HS-5 (cell line): Measurements from ENCODE around the gene MYO1B.
A peak's percentile ranks its signal among the peaks of the same experiment; 100 is the strongest.

Experiments
- DNase-seq: peaks from one replicate; pipeline ENCODE4 v3.0.0-alpha.2; 2012; ENCODE audit warnings: low read depth

The MYO1B gene

GRCh38 chr2:191360918-191361317, 115.7 kb downstream of the MYO1B start:
- no peak for DNase-seq

- DNase-seq: no peak
Observed at GRCh38 chr2:191362841-191363240, 117.6 kb downstream of the MYO1B start.

- no peak for DNase-seq
Observed at GRCh38 chr2:191363267-191363666, 118.1 kb downstream of the MYO1B start.

- no peak for DNase-seq
Observed at GRCh38 chr2:191365089-191365488, 119.9 kb downstream of the MYO1B start.

- DNase-seq: no peak
Observed at GRCh38 chr2:191366199-191366598, 121.0 kb downstream of the MYO1B start.

GRCh38 chr2:191369034-191369433, 123.8 kb downstream of the MYO1B start:
- DNase-seq: no peak

- DNase-seq: no peak
Observed at GRCh38 chr2:191374366-191374765, 129.2 kb downstream of the MYO1B start.

- DNase-seq: no peak
Observed at GRCh38 chr2:191374939-191375338, 129.7 kb downstream of the MYO1B start.

- DNase-seq: peak; percentile 88
Observed at GRCh38 chr2:191376981-191377629, 131.9 kb downstream of the MYO1B start.

GRCh38 chr2:191379375-191379774, 134.2 kb downstream of the MYO1B start:
- DNase-seq: no peak

GRCh38 chr2:191382801-191383200, 137.6 kb downstream of the MYO1B start:
- no peak for DNase-seq

- no peak for DNase-seq
Observed at GRCh38 chr2:191383486-191383885, 138.3 kb downstream of the MYO1B start.

- no peak for DNase-seq
Observed at GRCh38 chr2:191384829-191385228, 139.6 kb downstream of the MYO1B start.

GRCh38 chr2:191385416-191386160, 140.4 kb downstream of the MYO1B start:
- no peak for DNase-seq

- peak; percentile 77 for DNase-seq
Observed at GRCh38 chr2:191386938-191387536, 141.8 kb downstream of the MYO1B start.

- no peak for DNase-seq
Observed at GRCh38 chr2:191389288-191389687, 144.1 kb downstream of the MYO1B start.

- DNase-seq: no peak
Observed at GRCh38 chr2:191391171-191391570, 146.0 kb downstream of the MYO1B start.

- no peak for DNase-seq
Observed at GRCh38 chr2:191394043-191394442, 148.8 kb downstream of the MYO1B start.

- DNase-seq: no peak
Observed at GRCh38 chr2:191396794-191397193, 151.6 kb downstream of the MYO1B start.

- DNase-seq: no peak
Observed at GRCh38 chr2:191399601-191400000, 154.4 kb downstream of the MYO1B start.

- peak; percentile 53 for DNase-seq
Observed at GRCh38 chr2:191401287-191401686, 156.1 kb downstream of the MYO1B start.

GRCh38 chr2:191402966-191403565, 157.9 kb downstream of the MYO1B start:
- no peak for DNase-seq

- DNase-seq: no peak
Observed at GRCh38 chr2:191404568-191404991, 159.4 kb downstream of the MYO1B start.
